ENCODE results near the gene TAS2R40. TPM values are rescaled to one million over a fixed set of nuclear protein-coding genes. Genes with fewer than 3 reads are reported as not detected.

The TAS2R40 gene
- total and polyA plus RNA-seq, 2 donors (not counting 3 experiments of a cell fraction or from before 2014, with no cell fraction given) = not detected

DNA sequence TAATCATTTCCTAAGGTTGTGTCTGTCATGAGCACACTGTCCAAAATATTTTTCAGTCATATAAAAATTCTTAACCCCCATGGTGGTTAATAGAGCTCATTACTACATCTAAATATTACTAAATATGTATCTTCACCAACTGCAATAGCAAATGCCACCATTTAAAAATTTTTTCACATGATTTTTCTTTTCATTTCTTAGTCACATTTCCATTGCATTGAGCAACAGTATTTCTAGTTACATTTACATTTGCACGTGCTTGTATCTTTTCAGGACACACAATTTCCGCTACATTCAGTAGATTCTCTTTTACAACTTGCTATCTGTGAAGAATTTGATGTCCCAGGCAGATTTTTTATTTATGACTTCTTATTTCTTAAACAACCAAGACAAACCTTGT lies 5.2 kb upstream of the TAS2R40 start:
- dilution Hi-C loops (cut with MboI; ENCODE audit: extremely low pct_ligation_motif_present, low sequenced_read_pairs) = loop anchor here (25.0 kb wide), 1 partner anchor 204 kb away; no protein-coding TSS in a partner anchor
- no peaks in the 10 kb centered on the region for H4K20me1 ChIP-seq (replicated peaks; ENCODE audit: control insufficient read depth, extremely low read depth, insufficient read depth, low read length)
- H3K4me3 ChIP-seq (replicated peaks in 1 of 3; ENCODE audit: insufficient read depth in 1 of 3, low read depth in 1 of 3, low read length in 3 of 3) = no peak overlapping the region
- no peaks in the 10 kb centered on the region for H3K36me3 ChIP-seq (ENCODE audit: control insufficient read depth in 2 of 2, extremely low read depth in 1 of 2, insufficient read depth in 2 of 2, low read length in 2 of 2)
- BruUV-seq (replicated peaks) = no TSS peak
- no peak overlapping the region for H3K4me2 ChIP-seq (ENCODE audit: insufficient read depth, low read length)
- H3K9ac ChIP-seq (replicated peaks; ENCODE audit: extremely low read depth, insufficient read depth, low read length) = no peak overlapping the region
- ChIA-PET POLR2A (no interaction called here), CTCF (interaction anchor here (0.9 to 10.8 kb wide), 3 partner anchors 206 to 682 kb away, joined by 3 to 967 read pairs (median 4); no protein-coding TSS in a partner anchor)
- H3K9me1 ChIP-seq (replicated peaks; ENCODE audit: control insufficient read depth, extremely low read depth, insufficient read depth, low read length) = no peaks in the 10 kb centered on the region
- no peaks in the 10 kb centered on the region for H3K4me1 ChIP-seq (ENCODE audit: control insufficient read depth, extremely low read depth, insufficient read depth, low read length)
- FAIRE-seq (no peak), DNase-seq (ENCODE audit: low read depth, low spot score) (no peak)
- intact Hi-C loops (cut with micrococcal nuclease) = no loop called here
- peaks cover 7 to 9% of the 10 kb centered on the region in 2 experiments for H3K27me3 ChIP-seq (ENCODE audit: control insufficient read depth in 2 of 2, insufficient read depth in 2 of 2, low read length in 2 of 2)
- no peaks in the 10 kb centered on the region for H3K9me3 ChIP-seq (replicated peaks; ENCODE audit: control insufficient read depth, insufficient read depth, low read length)
- no peak overlapping the region for H3K27ac ChIP-seq (ENCODE audit: insufficient read depth, low read depth, low read length)
- H3K79me2 ChIP-seq (ENCODE audit: control insufficient read depth, insufficient read depth, low read length) = no peaks in the 10 kb centered on the region
- TF ChIP-seq POLR2A (IDR thresholded peaks at IDR 0.05; ENCODE audit: low read depth, low read length) (no peak), CTCF (IDR thresholded peaks at IDR 0.05; ENCODE audit: extremely low read depth in 1 of 2, insufficient read depth in 1 of 2, low read depth in 1 of 2, low read length in 2 of 2) (no peak), JUN (IDR thresholded peaks at IDR 0.05; ENCODE audit: borderline replicate concordance, insufficient read depth, insufficient read length, low read depth) (no peak), EZH2 (IDR thresholded peaks at IDR 0.05; ENCODE audit: borderline replicate concordance, low read depth, low read length, severe bottlenecking) (no peak), GATA2 (IDR thresholded peaks at IDR 0.05; ENCODE audit: insufficient read depth, insufficient read length, low read depth, low read length) (no peak), POLR2AphosphoS5 (IDR thresholded peaks at IDR 0.05; ENCODE audit: insufficient read depth, low read depth, low read length) (no peak), MYC (IDR thresholded peaks at IDR 0.05; ENCODE audit: low read depth, low read length) (no peak), MAX (IDR thresholded peaks at IDR 0.05; ENCODE audit: insufficient read depth, insufficient read length) (no peak), FOS (IDR thresholded peaks at IDR 0.05; ENCODE audit: borderline replicate concordance, insufficient read depth, low read length) (no peak)
- H2AFZ ChIP-seq (ENCODE audit: low read depth, low read length) = no peak overlapping the region

Data from endothelial cell of umbilical vein (primary cell).